Naive thymus-derived CD4-positive, alpha-beta T cell (primary cell): ENCODE results near the gene EML6. TPM values are rescaled to one million over a fixed set of nuclear protein-coding genes. Genes with fewer than 3 reads are reported as not detected.

ENCODE experiments used
- ATAC-seq: fragments of 150-1000 bp; cut with Tn5 transposase; 2 replicates; pipeline ENCODE4 v1.10.0; 2021; ENCODE audit warnings: mild to moderate bottlenecking, moderate library complexity
- CTCF ChIA-PET: fragments of 350-600 bp; sonication (Branson Sonifier 250); formaldehyde crosslinking; loops from one replicate; lab custom pipeline; 2021; ENCODE audit warnings: antibody characterized with exemption; lab: Charles Lee
- POLR2A ChIA-PET: fragments of 350-600 bp; sonication (Branson Sonifier 250); formaldehyde crosslinking; loops from one replicate; lab custom pipeline; 2021; ENCODE audit warnings: antibody characterized with exemption, inconsistent platforms; lab: Charles Lee
- DNase-seq, 9 donors: peaks; one replicate each; pipeline versions ENCODE4 v3.0.0 to v3.0.0-alpha.2; 2020 to 2022; ENCODE audit warnings: mixed read lengths in 1 of 9
- H3K27ac ChIP-seq: one replicate; pipeline ENCODE4 v1.7.0; 2013; ENCODE audit warnings: mild to moderate bottlenecking, low read depth, low read length, moderate library complexity
- H3K27me3 ChIP-seq, 2 donors: one replicate each; pipeline ENCODE4 v1.7.0; 2013; ENCODE audit warnings: low read length in 2 of 2, mild to moderate bottlenecking in 2 of 2, moderate library complexity in 2 of 2; ENCODE audit not compliant: control insufficient read depth in 2 of 2, insufficient read depth in 2 of 2
- H3K36me3 ChIP-seq, 3 experiments: 1 replicate in 2 of 3; 2 replicates in 1 of 3; pipeline ENCODE4 v1.7.0; 2013; ENCODE audit warnings: low read length in 3 of 3, mild to moderate bottlenecking in 3 of 3, moderate library complexity in 1 of 3; ENCODE audit not compliant: insufficient read depth in 3 of 3, control insufficient read depth in 2 of 3
- H3K4me1 ChIP-seq, 2 donors: one replicate each; pipeline ENCODE4 v1.7.0; 2013; ENCODE audit warnings: low read length in 2 of 2, mild to moderate bottlenecking in 2 of 2, moderate library complexity in 1 of 2; ENCODE audit not compliant: control insufficient read depth in 2 of 2, insufficient read depth in 2 of 2
- H3K4me3 ChIP-seq: 2 replicates; pipeline ENCODE4 v1.7.0; 2013; ENCODE audit warnings: mild to moderate bottlenecking, low read length
- H3K9me3 ChIP-seq, 3 experiments: 1 replicate in 2 of 3; 2 replicates in 1 of 3; pipeline ENCODE4 v1.7.0; 2013; ENCODE audit warnings: low read length in 3 of 3; ENCODE audit not compliant: control insufficient read depth in 2 of 3
- H3K27ac Mint-ChIP-seq, 9 donors: one replicate each; pipeline ENCODE4 v1.8.0; 2020 to 2022; ENCODE audit warnings: mixed read lengths in 9 of 9, mild to moderate bottlenecking in 8 of 9, moderate library complexity in 5 of 9, inconsistent platforms in 2 of 9
- H3K27me3 Mint-ChIP-seq, 5 donors: one replicate each; pipeline ENCODE4 v1.8.0; 2021 to 2022; ENCODE audit warnings: mixed read lengths in 5 of 5, mild to moderate bottlenecking in 1 of 5
- H3K36me3 Mint-ChIP-seq, 5 donors: one replicate each; pipeline ENCODE4 v1.8.0; 2020 to 2022; ENCODE audit warnings: mixed read lengths in 5 of 5, mild to moderate bottlenecking in 3 of 5, inconsistent platforms in 1 of 5
- H3K4me1 Mint-ChIP-seq, 7 donors: one replicate each; pipeline ENCODE4 v1.8.0; 2020 to 2022; ENCODE audit warnings: mixed read lengths in 7 of 7, mild to moderate bottlenecking in 3 of 7, inconsistent platforms in 1 of 7
- H3K4me3 Mint-ChIP-seq, 10 donors: one replicate each; pipeline ENCODE4 v1.8.0; 2020 to 2022; ENCODE audit warnings: mild to moderate bottlenecking in 10 of 10, mixed read lengths in 10 of 10, moderate library complexity in 6 of 10, inconsistent platforms in 2 of 10
- H3K9me3 Mint-ChIP-seq, 11 donors: one replicate each; pipeline ENCODE4 v1.8.0; 2020 to 2022; ENCODE audit warnings: mixed read lengths in 11 of 11, mild to moderate bottlenecking in 4 of 11, inconsistent platforms in 1 of 11, moderate library complexity in 1 of 11
- intact Hi-C, 2 donors: fragments of 100-400 bp; cut with micrococcal nuclease; formaldehyde crosslinking; loops; one replicate each; pipeline ENCODE4 v1.15.1; 2023
- polyA plus RNA-seq, 2 donors: library from polyadenylated mRNA; unstranded; fragments of 300-500 nt; fragmentation: Illumina TruSeq; gene quantifications; one replicate each; pipeline ENCODE4 v1.2.3, GENCODE V29; 2021
- total RNA-seq, 6 experiments: library from RNA in 5 of 6; stranded (reverse) in 5 of 6; gene quantifications; 1 replicate in 5 of 6; 2 replicates in 1 of 6; pipeline ENCODE4 v1.2.3 and lab custom pipeline; 2021 to 2026

EML6 gene
- total and polyA plus RNA-seq, 7 experiments from 2014 or later = 0.32 to 2.5 (median 1.5) TPM; not detected in 2

- H3K27me3 Mint-ChIP-seq = peaks cover 0 to 19% (median 0%) of the 10 kb centered on the region in 5 donors
- H3K4me1 Mint-ChIP-seq = no peaks in the 10 kb centered on the region
- H3K4me3 Mint-ChIP-seq = no peak overlapping the region
- ATAC-seq (no peak), DNase-seq (no peak)
- no peaks in the 10 kb centered on the region for H3K36me3 Mint-ChIP-seq
- no peak overlapping the region for H3K27ac Mint-ChIP-seq
- Histone ChIP-seq H3K4me3 (no peak overlapping the region), H3K27ac (no peak overlapping the region), H3K9me3 (no peaks in the 10 kb centered on the region), H3K27me3 (no peaks in the 10 kb centered on the region), H3K4me1 (no peaks in the 10 kb centered on the region), H3K36me3 (no peaks in the 10 kb centered on the region)
- intact Hi-C loops = no loop called here
- POLR2A ChIA-PET = no interaction called here
- CTCF ChIA-PET = interaction anchor here (0.6 kb wide), 1 partner anchor 146 kb away, joined by 3 read pairs; no protein-coding TSS in a partner anchor
- H3K9me3 Mint-ChIP-seq = no peaks in the 10 kb centered on the region
Measured at GRCh38 chr2:54879598-54880332, 156.3 kb downstream of the EML6 start.

GRCh38 chr2:54880428-54880827 is 157.0 kb downstream of the EML6 start:
- H3K27ac Mint-ChIP-seq = no peak overlapping the region
- intact Hi-C loops = no loop called here
- ChIA-PET POLR2A (no interaction called here), CTCF (no interaction called here)
- Histone ChIP-seq H3K27me3 (no peaks in the 10 kb centered on the region), H3K9me3 (no peaks in the 10 kb centered on the region), H3K4me3 (no peak overlapping the region), H3K36me3 (no peaks in the 10 kb centered on the region), H3K4me1 (no peaks in the 10 kb centered on the region), H3K27ac (no peak overlapping the region)
- no peaks in the 10 kb centered on the region for H3K4me1 Mint-ChIP-seq
- DNase-seq = no peak
- H3K36me3 Mint-ChIP-seq = no peaks in the 10 kb centered on the region
- ATAC-seq = no peak
- no peaks in the 10 kb centered on the region for H3K9me3 Mint-ChIP-seq
- peaks cover 0 to 20% (median 0%) of the 10 kb centered on the region in 5 donors for H3K27me3 Mint-ChIP-seq
- no peak overlapping the region for H3K4me3 Mint-ChIP-seq

GRCh38 chr2:54881759-54882158 is 158.3 kb downstream of the EML6 start:
- CTCF ChIA-PET = no interaction called here
- intact Hi-C loops = no loop called here
- no peak overlapping the region for H3K4me3 ChIP-seq
- no peak overlapping the region for H3K4me3 Mint-ChIP-seq
- no peaks in the 10 kb centered on the region for H3K36me3 ChIP-seq
- DNase-seq (peak in 4 of 9 donors; percentile 8 to 49 (median 19)), ATAC-seq (peak; percentile 46)
- H3K27ac ChIP-seq = no peak overlapping the region
- no peaks in the 10 kb centered on the region for H3K9me3 ChIP-seq
- H3K27me3 Mint-ChIP-seq = peaks cover 0 to 25% (median 0%) of the 10 kb centered on the region in 5 donors
- POLR2A ChIA-PET = interaction anchor here (0.7 kb wide), 1 partner anchor 88 kb away, joined by 4 read pairs; no protein-coding TSS in a partner anchor
- no peak overlapping the region for H3K27ac Mint-ChIP-seq
- no peaks in the 10 kb centered on the region for H3K4me1 Mint-ChIP-seq
- no peaks in the 10 kb centered on the region for H3K9me3 Mint-ChIP-seq
- no peaks in the 10 kb centered on the region for H3K36me3 Mint-ChIP-seq
- no peaks in the 10 kb centered on the region for H3K4me1 ChIP-seq
- no peaks in the 10 kb centered on the region for H3K27me3 ChIP-seq

GRCh38 chr2:54885891-54886290 is 162.4 kb downstream of the EML6 start:
- POLR2A ChIA-PET = no interaction called here
- Histone ChIP-seq H3K4me3 (no peak overlapping the region), H3K9me3 (no peaks in the 10 kb centered on the region), H3K27ac (no peak overlapping the region), H3K4me1 (no peaks in the 10 kb centered on the region), H3K27me3 (no peaks in the 10 kb centered on the region), H3K36me3 (no peaks in the 10 kb centered on the region)
- CTCF ChIA-PET = no interaction called here
- ATAC-seq (no peak), DNase-seq (no peak)
- H3K4me3 Mint-ChIP-seq = no peak overlapping the region
- H3K9me3 Mint-ChIP-seq = peaks cover 0 to 3% (median 0%) of the 10 kb centered on the region in 11 donors
- peaks cover 0 to 4% (median 0%) of the 10 kb centered on the region in 5 donors for H3K36me3 Mint-ChIP-seq
- H3K27me3 Mint-ChIP-seq = peaks cover 7 to 30% (median 13%) of the 10 kb centered on the region in 5 donors
- no peak overlapping the region for H3K27ac Mint-ChIP-seq
- intact Hi-C loops = no loop called here
- no peaks in the 10 kb centered on the region for H3K4me1 Mint-ChIP-seq

GRCh38 chr2:54887850-54888545 is 164.5 kb downstream of the EML6 start:
- H3K27ac Mint-ChIP-seq = no peak overlapping the region
- CTCF ChIA-PET = no interaction called here
- no peaks in the 10 kb centered on the region for H3K27me3 ChIP-seq

GRCh38 chr2:54889053-54889452 is 165.6 kb downstream of the EML6 start:
- ATAC-seq = no peak
- Mint-ChIP-seq H3K9me3 (peaks cover 0 to 3% (median 0%) of the 10 kb centered on the region in 11 donors), H3K27ac (no peak overlapping the region), H3K27me3 (peaks cover 7 to 28% (median 13%) of the 10 kb centered on the region in 5 donors), H3K4me1 (no peaks in the 10 kb centered on the region), H3K36me3 (peaks cover 0 to 4% (median 0%) of the 10 kb centered on the region in 5 donors), H3K4me3 (no peak overlapping the region)
- Histone ChIP-seq H3K27me3 (no peaks in the 10 kb centered on the region), H3K27ac (no peak overlapping the region), H3K4me1 (no peaks in the 10 kb centered on the region), H3K4me3 (no peak overlapping the region), H3K36me3 (no peaks in the 10 kb centered on the region), H3K9me3 (no peaks in the 10 kb centered on the region)
- POLR2A ChIA-PET = no interaction called here
- intact Hi-C loops = no loop called here
- DNase-seq = no peak
- CTCF ChIA-PET = interaction anchor here (1.4 kb wide), 1 partner anchor 279 kb away, joined by 4 read pairs; no protein-coding TSS in a partner anchor

More at GRCh38 chr2:54887850-54888545, 164.5 kb downstream of the EML6 start:
- H3K9me3 ChIP-seq = no peaks in the 10 kb centered on the region
- POLR2A ChIA-PET = no interaction called here
- peaks cover 0 to 4% (median 0%) of the 10 kb centered on the region in 5 donors for H3K36me3 Mint-ChIP-seq
- no peak overlapping the region for H3K4me3 ChIP-seq
- DNase-seq (no peak), ATAC-seq (no peak)
- H3K4me3 Mint-ChIP-seq = no peak overlapping the region
- H3K4me1 Mint-ChIP-seq = no peaks in the 10 kb centered on the region
- intact Hi-C loops = no loop called here
- H3K9me3 Mint-ChIP-seq = peaks cover 0 to 3% (median 0%) of the 10 kb centered on the region in 11 donors
- H3K4me1 ChIP-seq = no peaks in the 10 kb centered on the region
- H3K27me3 Mint-ChIP-seq = peaks cover 7 to 29% (median 13%) of the 10 kb centered on the region in 5 donors
- H3K27ac ChIP-seq = no peak overlapping the region
- H3K36me3 ChIP-seq = no peaks in the 10 kb centered on the region
